GM12878 (cell line): ENCODE data around the gene ANOS1. TPM values are rescaled to one million over a fixed set of nuclear protein-coding genes. Genes with fewer than 3 reads are reported as not detected.

ENCODE experiments used
- ATAC-seq: fragments of 200-7000 bp; cut with Tn5 transposase; 3 replicates; pipeline ENCODE4 v1.9.1; 2020; ENCODE audit warnings: mild to moderate bottlenecking, moderate library complexity
- BruUV-seq: library from RNA; stranded (reverse); fragments of 400-500 nt; replicated peaks from 2 replicates; lab custom pipeline; 2021; lab: Mats Ljungman, UMichigan
- CTCF ChIA-PET: fragments of 300-600 bp; sonication (Branson Sonifier 250); formaldehyde crosslinking; extraction: SDS; loops from one replicate; lab custom pipeline; 2021; ENCODE audit warnings: inconsistent platforms; lab: Yijun Ruan, JAX
- POLR2A ChIA-PET: fragments of 350-600 bp; formaldehyde crosslinking; extraction: SDS; loops from one replicate; lab custom pipeline; 2021; ENCODE audit warnings: inconsistent platforms; lab: Charles Lee
- RAD21 ChIA-PET: fragments of 300-600 bp; sonication (Branson Sonifier 250); formaldehyde crosslinking; loops from one replicate; lab custom pipeline; 2023; ENCODE audit warnings: antibody characterized with exemption; ENCODE audit not compliant: unreplicated experiment; lab: Charles Lee
- SMC1A ChIA-PET: fragments of 300-600 bp; sonication (Branson Sonifier 250); formaldehyde crosslinking; loops from one replicate; lab custom pipeline; 2023; ENCODE audit not compliant: unreplicated experiment, uncharacterized antibody; lab: Charles Lee
- DNase-seq: peaks from one replicate; pipeline ENCODE4 v3.0.0-alpha.2; 2011; ENCODE audit warnings: low read depth, low spot score
- FAIRE-seq: peaks from 3 replicates; lab custom pipeline; 2011; peaks lifted over from hg19 to GRCh38; lab: Jason Lieb, UNC
- H2AFZ ChIP-seq: 2 replicates; pipeline ENCODE4 v1.6.0; 2011; ENCODE audit warnings: low read depth, low read length, control low read depth; ENCODE audit not compliant: control insufficient read depth
- H3K27ac ChIP-seq: 2 replicates; pipeline ENCODE4 v1.5.1; 2011; ENCODE audit warnings: control low read depth; ENCODE audit not compliant: control insufficient read depth, insufficient read depth
- H3K27me3 ChIP-seq, 2 experiments: replicated peaks in 1 of 2; 2 replicates each; pipeline versions ENCODE4 v1.6.0 to v1.6.1; 2011; ENCODE audit warnings: low read length in 1 of 2; ENCODE audit not compliant: control insufficient read depth in 2 of 2, insufficient read depth in 2 of 2
- H3K36me3 ChIP-seq, 2 experiments: 2 replicates each; pipeline ENCODE4 v1.5.1; 2011; ENCODE audit warnings: low read length in 1 of 2; ENCODE audit not compliant: control insufficient read depth in 2 of 2, insufficient read depth in 2 of 2
- H3K4me1 ChIP-seq: 2 replicates; pipeline ENCODE4 v1.6.1; 2011; ENCODE audit warnings: mild to moderate bottlenecking, low read length, moderate library complexity, mixed read lengths; ENCODE audit not compliant: control insufficient read depth, insufficient read depth
- H3K4me2 ChIP-seq: 2 replicates; pipeline ENCODE4 v1.6.0; 2011; ENCODE audit warnings: control low read depth; ENCODE audit not compliant: control insufficient read depth, insufficient read depth
- H3K4me3 ChIP-seq: fragments of 200-600 bp; sonication (generic); 2 replicates; pipeline ENCODE4 v1.5.1; 2016
- H3K79me2 ChIP-seq: 2 replicates; pipeline ENCODE4 v1.6.0; 2011; ENCODE audit warnings: low read length; ENCODE audit not compliant: control insufficient read depth, insufficient read depth
- H3K9ac ChIP-seq: 2 replicates; pipeline ENCODE4 v1.8.0; 2011; ENCODE audit warnings: low read length, control low read depth, mixed read lengths; ENCODE audit not compliant: control insufficient read depth, insufficient read depth
- H3K9me3 ChIP-seq: replicated peaks from 3 replicates; pipeline ENCODE4 v1.5.1; 2011; ENCODE audit warnings: mild to moderate bottlenecking, low read length; ENCODE audit not compliant: control insufficient read depth, insufficient read depth
- H4K20me1 ChIP-seq: 2 replicates; pipeline ENCODE4 v1.6.0; 2011; ENCODE audit not compliant: control insufficient read depth, insufficient read depth
- CBX5 ChIP-seq: sonication (generic); IDR thresholded peaks from 2 replicates; pipeline ENCODE4 v1.6.1; 2016; ENCODE audit warnings: low read depth, moderate library complexity, mild to moderate bottlenecking, inconsistent platforms
- CHD2 ChIP-seq: IDR thresholded peaks from 2 replicates; pipeline ENCODE4 v1.6.1; 2011; ENCODE audit warnings: low read depth, low read length, improper control_type of control experiment, borderline replicate concordance
- CHD4 ChIP-seq: fragments of 200-600 bp; sonication (generic); IDR thresholded peaks from 2 replicates; pipeline ENCODE4 v1.6.1; 2016; ENCODE audit warnings: mild to moderate bottlenecking
- ESRRA ChIP-seq: IDR thresholded peaks from 2 replicates; pipeline ENCODE4 v1.6.1; 2012; ENCODE audit warnings: mild to moderate bottlenecking, low read length, improper control_type of control experiment
- HDGF ChIP-seq: fragments of 450-650 bp; IDR thresholded peaks from 2 replicates; pipeline ENCODE4 v1.6.1; 2016; ENCODE audit warnings: antibody characterized with exemption
- IKZF1 ChIP-seq: fragments of 450-650 bp; conservative IDR thresholded peaks from 2 replicates; pipeline ENCODE4 v1.6.1; 2017; ENCODE audit warnings: antibody characterized with exemption, mild to moderate bottlenecking
- MYB ChIP-seq: fragments of 150-350 bp; IDR thresholded peaks from 2 replicates; pipeline ENCODE4 v1.6.1; 2014; ENCODE audit warnings: mild to moderate bottlenecking, low read depth, low read length, borderline replicate concordance
- NKRF ChIP-seq: fragments of 450-650 bp; conservative IDR thresholded peaks from 2 replicates; pipeline ENCODE4 v1.6.1; 2017; ENCODE audit warnings: mild to moderate bottlenecking, moderate library complexity
- NR2F1 ChIP-seq: fragments of 450-650 bp; conservative IDR thresholded peaks from 2 replicates; pipeline ENCODE4 v1.6.1; 2017; ENCODE audit warnings: mild to moderate bottlenecking
- SIN3A ChIP-seq: IDR thresholded peaks from 2 replicates; pipeline ENCODE4 v1.6.1; 2012; ENCODE audit warnings: low read depth, low read length, improper control_type of control experiment
- TCF12 ChIP-seq: IDR thresholded peaks from 2 replicates; pipeline ENCODE4 v1.6.1; 2011; ENCODE audit warnings: low read depth, mild to moderate bottlenecking, low read length
- WGBS: methylation state at CpG from one replicate; pipeline ENCODE4 v1.1.6; 2016; ENCODE audit warnings: low lambda C conversion rate; ENCODE audit not compliant: insufficient replicate concordance, insufficient coverage; ENCODE audit errors: missing lambda C conversion rate; 5-methylcytosine and 5-hydroxymethylcytosine counted together
- in situ Hi-C: fragments of 300-500 bp; cut with MboI; formaldehyde crosslinking; loops from 9 replicates; pipeline ENCODE4 v1.14.3; 2018; ENCODE audit warnings: mixed read lengths
- intact Hi-C: fragments of 100-400 bp; cut with micrococcal nuclease; formaldehyde crosslinking; loops from one replicate; pipeline ENCODE4 v1.14.2; 2022; ENCODE audit not compliant: unreplicated experiment
- polyA plus RNA-seq, 11 experiments: library from polyadenylated mRNA; depleted of rRNA in 4 of 11; unstranded in 6 of 11; stranded (reverse) in 5 of 11; fragments of >200 nt; fragmentation: Nextera tagmentation in 4 of 11; fragmentation: Illumina TruSeq in 1 of 11; extraction: Ambion mirVana in 4 of 11; extraction: Trizol in 1 of 11; gene quantifications; 1 replicate in 1 of 11; 2 replicates in 10 of 11; pipeline versions ENCODE4 v1.2.1 to v1.2.3, GENCODE V29; 2011 to 2016; ENCODE audit warnings: inconsistent platforms in 2 of 11, missing spikeins in 2 of 11, low read depth in 1 of 11
- total RNA-seq, 4 experiments: library from RNA; depleted of rRNA in 3 of 4; stranded (reverse); fragments of >200 nt in 3 of 4; fragmentation: Illumina TruSeq in 1 of 4; extraction: Trizol in 1 of 4; gene quantifications; 2 replicates each; pipeline versions ENCODE4 v1.2.1 to v1.2.3, GENCODE V29; 2013 to 2021
- TF ChIP-seq, protein P1 (sequence below): fragments of 450-650 bp; IDR thresholded peaks from 2 replicates; pipeline ENCODE4 v1.6.1; 2017; ENCODE audit warnings: mild to moderate bottlenecking

ANOS1 gene
- total and polyA plus RNA-seq, 10 of the 15 experiments (the other 5 are each of a cell fraction or from before 2014, with no cell fraction given): under 0.01 to 4.0 (median 0.03) TPM; not detected in 3

GRCh38 chrX:8647176-8647575 lies 84.8 kb downstream of the ANOS1 start:
- H3K4me1 ChIP-seq: no peaks in the 10 kb centered on the region; the same call in 1 of the 2 replicates
- no peak for DNase-seq
- H3K79me2 ChIP-seq: no peaks in the 10 kb centered on the region
- no peak overlapping the region for H3K4me3 ChIP-seq
- 38% methylated on average over 7 of the region's 7 CpGs for WGBS
- in situ Hi-C loops: no loop called here
- no peaks in the 10 kb centered on the region for H3K36me3 ChIP-seq
- BruUV-seq: no TSS peak
- TF ChIP-seq TCF12 (no peak), MYB (no peak), CBX5 (no peak)
- TF ChIP-seq, all 136 proteins: peak for 0
- Histone ChIP-seq H2AFZ (no peak overlapping the region), H3K27ac (no peak overlapping the region), H3K9ac (no peak overlapping the region), H3K4me2 (no peak overlapping the region), H3K9me3 (no peaks in the 10 kb centered on the region; the same call in 2 of the 3 replicates), H3K27me3 (no peaks in the 10 kb centered on the region), H4K20me1 (no peaks in the 10 kb centered on the region)
- no peak for ATAC-seq
- POLR2A ChIA-PET: no interaction called here
- RAD21 ChIA-PET: no interaction called here
- SMC1A ChIA-PET: no interaction called here
- CTCF ChIA-PET: no interaction called here
- FAIRE-seq: no peak
- intact Hi-C loops: no loop called here

DNA sequence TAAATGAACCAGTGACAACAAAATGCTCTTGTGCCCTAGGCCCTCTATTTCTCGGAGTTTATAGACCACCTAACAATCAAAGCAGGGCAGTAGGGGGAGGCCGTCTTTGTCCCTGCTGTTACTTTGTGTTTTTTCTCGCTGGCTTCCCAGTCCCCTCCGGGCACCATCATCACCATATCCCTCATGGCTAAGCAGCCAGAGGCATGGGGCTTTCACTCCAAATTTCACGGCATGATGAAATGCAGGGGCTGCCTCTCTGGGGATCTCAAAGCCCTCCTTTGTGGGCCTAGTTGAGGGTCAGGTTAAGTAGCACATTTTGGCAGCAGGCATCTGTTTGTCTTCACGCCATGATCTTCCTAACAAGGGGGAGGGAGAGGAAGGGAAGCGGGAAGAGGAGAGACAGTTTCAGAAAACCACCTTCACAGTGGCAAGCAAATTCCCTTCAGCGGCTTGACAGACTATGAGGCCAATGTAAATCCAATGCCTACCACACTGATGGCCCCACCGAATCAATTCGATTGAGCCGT lies 91.9 kb downstream of the ANOS1 start:
- Histone ChIP-seq H3K36me3 (no peaks in the 10 kb centered on the region), H2AFZ (no peak overlapping the region), H3K9ac (no peak overlapping the region), H3K27me3 (no peaks in the 10 kb centered on the region), H3K9me3 (no peaks in the 10 kb centered on the region), H3K79me2 (no peaks in the 10 kb centered on the region), H3K4me3 (no peak overlapping the region), H3K4me1 (no peaks in the 10 kb centered on the region; the same call in 1 of the 2 replicates), H4K20me1 (no peaks in the 10 kb centered on the region), H3K27ac (no peak overlapping the region), H3K4me2 (no peak overlapping the region)
- ChIA-PET RAD21 (no interaction called here), CTCF (no interaction called here), SMC1A (interaction anchor here (0.6 kb wide), 1 partner anchor 34 kb away, joined by 3 read pairs; no protein-coding TSS in a partner anchor), POLR2A (interaction anchor here (0.6 kb wide), 1 partner anchor 40 kb away, joined by 3 read pairs; no protein-coding TSS in a partner anchor)
- DNase-seq (no peak), FAIRE-seq (no peak), ATAC-seq (no peak)
- in situ Hi-C loops (no loop called here), intact Hi-C loops (no loop called here)
- TF ChIP-seq ESRRA (no peak), IKZF1 (no peak), NR2F1 (no peak), CHD2 (no peak), SIN3A (no peak), CHD4 (no peak), HDGF (no peak), NKRF (no peak)
- TF ChIP-seq, protein P1, sequence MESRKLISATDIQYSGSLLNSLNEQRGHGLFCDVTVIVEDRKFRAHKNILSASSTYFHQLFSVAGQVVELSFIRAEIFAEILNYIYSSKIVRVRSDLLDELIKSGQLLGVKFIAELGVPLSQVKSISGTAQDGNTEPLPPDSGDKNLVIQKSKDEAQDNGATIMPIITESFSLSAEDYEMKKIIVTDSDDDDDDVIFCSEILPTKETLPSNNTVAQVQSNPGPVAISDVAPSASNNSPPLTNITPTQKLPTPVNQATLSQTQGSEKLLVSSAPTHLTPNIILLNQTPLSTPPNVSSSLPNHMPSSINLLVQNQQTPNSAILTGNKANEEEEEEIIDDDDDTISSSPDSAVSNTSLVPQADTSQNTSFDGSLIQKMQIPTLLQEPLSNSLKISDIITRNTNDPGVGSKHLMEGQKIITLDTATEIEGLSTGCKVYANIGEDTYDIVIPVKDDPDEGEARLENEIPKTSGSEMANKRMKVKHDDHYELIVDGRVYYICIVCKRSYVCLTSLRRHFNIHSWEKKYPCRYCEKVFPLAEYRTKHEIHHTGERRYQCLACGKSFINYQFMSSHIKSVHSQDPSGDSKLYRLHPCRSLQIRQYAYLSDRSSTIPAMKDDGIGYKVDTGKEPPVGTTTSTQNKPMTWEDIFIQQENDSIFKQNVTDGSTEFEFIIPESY: no peak
- BruUV-seq: no TSS peak
- 22% methylated on average over 11 of the region's 11 CpGs for WGBS
